HepG2 (cell line): ENCODE results near the gene ARHGEF37. TPM values are rescaled to one million over a fixed set of nuclear protein-coding genes. Genes with fewer than 3 reads are reported as not detected.

ENCODE experiments used
- ATAC-seq: fragments of 200-7000 bp; cut with Tn5 transposase; 3 replicates; pipeline ENCODE4 v1.9.1; 2020; ENCODE audit warnings: mild to moderate bottlenecking, moderate library complexity
- BruUV-seq: library from RNA; stranded (reverse); fragments of 400-500 nt; replicated peaks from 2 replicates; lab custom pipeline; 2021; lab: Mats Ljungman, UMichigan
- CTCF ChIA-PET: fragments of 300-600 bp; formaldehyde crosslinking; extraction: SDS; loops from one replicate; lab custom pipeline; 2021; ENCODE audit warnings: low total read pairs, inconsistent platforms, low intra/inter-chr PET ratio; lab: Yijun Ruan, JAX
- POLR2A ChIA-PET: fragments of 350-600 bp; sonication (Branson Sonifier 250); formaldehyde crosslinking; loops from one replicate; lab custom pipeline; 2020; ENCODE audit warnings: antibody characterized with exemption, inconsistent platforms; lab: Yijun Ruan, JAX
- DNase-seq: peaks from one replicate; pipeline ENCODE4 v3.0.0-alpha.2; 2015; ENCODE audit warnings: low spot score
- FAIRE-seq: peaks from 3 replicates; lab custom pipeline; 2011; peaks lifted over from hg19 to GRCh38; lab: Jason Lieb, UNC
- H2AFZ ChIP-seq: one replicate; pipeline ENCODE4 v1.6.1; 2011; ENCODE audit warnings: low read length, inconsistent platforms
- H3K27ac ChIP-seq: fragments of 300-600 bp; 3 replicates; pipeline ENCODE4 v1.8.0; 2011; ENCODE audit warnings: mixed run types, mild to moderate bottlenecking, mixed read lengths, low read length, inconsistent platforms; ENCODE audit not compliant: insufficient read depth; ENCODE audit errors: extremely low read length
- H3K27me3 ChIP-seq, 2 experiments: fragments of 200-600 bp in 1 of 2; 2 replicates in 1 of 2; 3 replicates in 1 of 2; pipeline versions ENCODE4 v1.6.0 to v1.8.0; 2011; ENCODE audit warnings: low read length in 2 of 2, mild to moderate bottlenecking in 2 of 2, moderate library complexity in 2 of 2, inconsistent platforms in 1 of 2; ENCODE audit not compliant: insufficient read depth in 2 of 2, control insufficient read depth in 1 of 2
- H3K36me3 ChIP-seq, 2 experiments: fragments of 200-600 bp in 1 of 2; replicated peaks in 1 of 2; 2 replicates in 1 of 2; 3 replicates in 1 of 2; pipeline versions ENCODE4 v1.5.1 to v1.8.0; 2011; ENCODE audit warnings: low read length in 2 of 2, inconsistent platforms in 1 of 2; ENCODE audit not compliant: insufficient read depth in 2 of 2, control insufficient read depth in 1 of 2
- H3K4me1 ChIP-seq: 2 replicates; pipeline ENCODE4 v1.5.1; 2012; ENCODE audit warnings: low read length, inconsistent platforms; ENCODE audit not compliant: insufficient read depth
- H3K4me2 ChIP-seq: 2 replicates; pipeline ENCODE4 v1.6.0; 2011; ENCODE audit warnings: low read depth, low read length, inconsistent platforms
- H3K4me3 ChIP-seq, 3 experiments: fragments of 200-600 bp in 1 of 3; sonication (generic), shearing (Covaris generic) in 1 of 3; replicated peaks in 1 of 3; 2 replicates each; pipeline ENCODE4 v1.5.1; 2011 to 2016; ENCODE audit warnings: low read length in 3 of 3, inconsistent platforms in 2 of 3, low read depth in 2 of 3, mild to moderate bottlenecking in 2 of 3, control low read depth in 1 of 3, mixed read lengths in 1 of 3; ENCODE audit not compliant: insufficient read depth in 1 of 3
- H3K79me2 ChIP-seq: one replicate; pipeline ENCODE4 v1.6.1; 2011; ENCODE audit warnings: low read length, inconsistent platforms; ENCODE audit not compliant: insufficient read depth
- H3K9ac ChIP-seq: 2 replicates; pipeline ENCODE4 v1.6.0; 2011; ENCODE audit warnings: mild to moderate bottlenecking, low read depth, low read length, inconsistent platforms; ENCODE audit not compliant: insufficient read depth
- H3K9me3 ChIP-seq: 2 replicates; pipeline ENCODE4 v1.5.1; 2012; ENCODE audit warnings: mild to moderate bottlenecking, low read length
- H4K20me1 ChIP-seq: 2 replicates; pipeline ENCODE4 v1.6.0; 2011; ENCODE audit warnings: inconsistent platforms, mild to moderate bottlenecking, low read length, moderate library complexity; ENCODE audit not compliant: insufficient read depth
- CENPBD1 ChIP-seq: sonication (generic); formaldehyde crosslinking; IDR thresholded peaks from 2 replicates; pipeline ENCODE4 v1.8.0; 2022; ENCODE audit warnings: missing genetic modification reagents, low read depth, mild to moderate bottlenecking, borderline replicate concordance
- CSRNP1 ChIP-seq: sonication (generic); formaldehyde crosslinking; IDR thresholded peaks from 2 replicates; pipeline ENCODE4 v1.8.1; 2023; ENCODE audit warnings: mild to moderate bottlenecking, missing genetic modification reagents
- DNMT3B ChIP-seq: conservative IDR thresholded peaks from 2 replicates; pipeline ENCODE4 v1.6.1; 2016; ENCODE audit warnings: missing biosample characterization, control low read depth
- MAF1 ChIP-seq: sonication (generic); formaldehyde crosslinking; IDR thresholded peaks from 2 replicates; pipeline ENCODE4 v1.5.0; 2020; ENCODE audit warnings: missing genetic modification reagents, borderline replicate concordance
- RAD21 ChIP-seq: fragments of 450-650 bp; formaldehyde crosslinking; IDR thresholded peaks from 2 replicates; pipeline ENCODE4 v1.5.0; 2020; ENCODE audit warnings: mild to moderate bottlenecking
- TAF15 ChIP-seq: fragments of 200-400 bp; formaldehyde crosslinking; IDR thresholded peaks from one replicate; pipeline ENCODE4 v1.6.1; 2018; ENCODE audit warnings: mild to moderate bottlenecking, low read depth, low read length; ENCODE audit not compliant: poor library complexity, severe bottlenecking
- TEAD2 ChIP-seq: sonication (generic); formaldehyde crosslinking; IDR thresholded peaks from 2 replicates; pipeline ENCODE4 v1.9.0; 2021; ENCODE audit warnings: missing genetic modification reagents
- TEF ChIP-seq: sonication (generic); formaldehyde crosslinking; IDR thresholded peaks from 2 replicates; pipeline ENCODE4 v1.5.0; 2020; ENCODE audit warnings: missing genetic modification reagents
- ZFAT ChIP-seq: sonication (generic); formaldehyde crosslinking; conservative IDR thresholded peaks from 2 replicates; pipeline ENCODE4 v1.8.1; 2023; ENCODE audit warnings: missing genetic modification reagents, inconsistent platforms
- ZNF629 ChIP-seq: sonication (generic); formaldehyde crosslinking; conservative IDR thresholded peaks from 2 replicates; pipeline ENCODE4 v1.5.0; 2020; ENCODE audit warnings: missing genetic modification reagents
- ZNF737 ChIP-seq: sonication (generic); formaldehyde crosslinking; IDR thresholded peaks from 2 replicates; pipeline ENCODE4 v1.5.0; 2020; ENCODE audit warnings: missing genetic modification reagents, mild to moderate bottlenecking, borderline replicate concordance
- ZNF768 ChIP-seq: sonication (generic); formaldehyde crosslinking; IDR thresholded peaks from 2 replicates; pipeline ENCODE4 v1.4.0; 2020; ENCODE audit warnings: missing genetic modification reagents
- WGBS: methylation state at CpG from one replicate; pipeline ENCODE4 v1.1.6; 2017; ENCODE audit warnings: low lambda C conversion rate; 5-methylcytosine and 5-hydroxymethylcytosine counted together
- in situ Hi-C: cut with HindIII; loops from 2 replicates; pipeline ENCODE4 v1.10.0; 2017; ENCODE audit warnings: low pct_unique_long_range_greater_than_20kb; ENCODE audit not compliant: extremely low pct_ligation_motif_present
- intact Hi-C: fragments of 100-400 bp; cut with micrococcal nuclease; formaldehyde crosslinking; loops from one replicate; pipeline ENCODE4 v1.10.0; 2022; ENCODE audit not compliant: unreplicated experiment
- polyA plus RNA-seq, 8 experiments: library from polyadenylated mRNA; depleted of rRNA in 3 of 8; stranded (reverse) in 7 of 8; unstranded in 1 of 8; fragments of >200 nt; fragmentation: Illumina TruSeq in 4 of 8; extraction: Trizol in 4 of 8; gene quantifications; 2 replicates each; pipeline versions ENCODE4 v1.2.1 to v1.2.3, GENCODE V29; 2011 to 2016; ENCODE audit warnings: low read depth in 4 of 8, missing spikeins in 1 of 8, mixed read lengths in 1 of 8; ENCODE audit not compliant: insufficient read depth in 1 of 8
- total RNA-seq, 5 experiments: library from RNA; depleted of rRNA; stranded (reverse); fragments of >200 nt; fragmentation: Illumina TruSeq; extraction: Trizol; gene quantifications; 2 replicates each; pipeline ENCODE4 v1.2.3, GENCODE V29; 2016; ENCODE audit warnings: low read depth in 1 of 5

The ARHGEF37 gene
- total and polyA plus RNA-seq, 2 of the 13 experiments (the other 11 are each of a cell fraction or from before 2014, with no cell fraction given), result 0.18 to 0.27 TPM

GRCh38 chr5:149681922-149682321 is 100.6 kb downstream of the ARHGEF37 start:
- in situ Hi-C loops (no loop called here), intact Hi-C loops (no loop called here)
- Histone ChIP-seq H3K9ac (no peak overlapping the region), H2AFZ (no peak overlapping the region), H3K27ac (no peak overlapping the region), H4K20me1 (no peaks in the 10 kb centered on the region), H3K9me3 (no peaks in the 10 kb centered on the region), H3K4me1 (no peaks in the 10 kb centered on the region), H3K79me2 (no peaks in the 10 kb centered on the region), H3K27me3 (no peaks in the 10 kb centered on the region), H3K36me3 (no peaks in the 10 kb centered on the region), H3K4me2 (no peak overlapping the region), H3K4me3 (no peak overlapping the region)
- ChIA-PET CTCF (no interaction called here), POLR2A (no interaction called here)
- TF ChIP-seq MAF1 (CRISPR knock-in tag) (no peak), ZNF629 (0 out of 2 replicates have a peak, but pooled peaks have one; percentile 16), TAF15 (no peak)
- WGBS, result 66% methylated on average over 2 of the region's 2 CpGs
- ATAC-seq (no peak), DNase-seq (no peak), FAIRE-seq (no peak)
- no TSS peak for BruUV-seq

- ChIA-PET CTCF (no interaction called here), POLR2A (no interaction called here)
- FAIRE-seq (no peak), DNase-seq (no peak), ATAC-seq (no peak)
- no peak overlapping the region for H3K4me3 ChIP-seq
- H3K4me2 ChIP-seq, result no peak overlapping the region
- in situ Hi-C loops, result no loop called here
- H3K79me2 ChIP-seq, result no peaks in the 10 kb centered on the region
- BruUV-seq, result no TSS peak
- H4K20me1 ChIP-seq, result no peaks in the 10 kb centered on the region
- no peak overlapping the region for H3K9ac ChIP-seq
- no peaks in the 10 kb centered on the region for H3K4me1 ChIP-seq
- no peak overlapping the region for H3K27ac ChIP-seq
- H3K9me3 ChIP-seq, result no peaks in the 10 kb centered on the region
- no peaks in the 10 kb centered on the region for H3K27me3 ChIP-seq
- TF ChIP-seq ZNF768 (CRISPR knock-in tag) (no peak), TEAD2 (CRISPR knock-in tag) (no peak), TEF (CRISPR knock-in tag) (no peak), ZNF737 (no peak), CENPBD1 (CRISPR knock-in tag) (no peak), ZFAT (CRISPR knock-in tag) (no peak), DNMT3B (CRISPR knock-in tag) (no peak), RAD21 (CRISPR knock-in tag) (no peak), CSRNP1 (no peak)
- intact Hi-C loops, result no loop called here
- H2AFZ ChIP-seq, result no peak overlapping the region
- no peaks in the 10 kb centered on the region for H3K36me3 ChIP-seq
- WGBS, result 18% methylated on average over 9 of the region's 9 CpGs
Observed at GRCh38 chr5:149682532-149683075, 101.3 kb downstream of the ARHGEF37 start.
